Activated CD4-positive, alpha-beta memory T cell treated with anti-CD3 and anti-CD28 coated beads, Interleukin-2, amount 10 ng/mL, durations not matched to agents 7 days and 5 days (primary cell): Measurements from ENCODE around the gene CADM1. TPM values are rescaled to one million over a fixed set of nuclear protein-coding genes. Genes with fewer than 3 reads are reported as not detected.

Experiments
- CTCF ChIA-PET: fragments of 350-600 bp; sonication (Branson Sonifier 250); formaldehyde crosslinking; loops from one replicate; lab custom pipeline; 2021; ENCODE audit warnings: antibody characterized with exemption, inconsistent platforms; lab: Charles Lee
- POLR2A ChIA-PET: fragments of 350-600 bp; sonication (Branson Sonifier 250); formaldehyde crosslinking; loops from one replicate; lab custom pipeline; 2021; ENCODE audit warnings: antibody characterized with exemption; lab: Charles Lee
- DNase-seq: peaks from one replicate; pipeline ENCODE4 v3.0.0-alpha.2; 2020
- H3K27ac Mint-ChIP-seq: one replicate; pipeline ENCODE4 v1.8.0; 2021; ENCODE audit warnings: mild to moderate bottlenecking, mixed read lengths
- H3K27me3 Mint-ChIP-seq: one replicate; pipeline ENCODE4 v1.8.0; 2021; ENCODE audit warnings: mixed read lengths
- H3K36me3 Mint-ChIP-seq: one replicate; pipeline ENCODE4 v1.8.0; 2021; ENCODE audit warnings: low read depth, mixed read lengths
- H3K4me1 Mint-ChIP-seq: one replicate; pipeline ENCODE4 v1.8.0; 2021; ENCODE audit warnings: mixed read lengths
- H3K4me3 Mint-ChIP-seq: one replicate; pipeline ENCODE4 v1.8.0; 2021; ENCODE audit warnings: mild to moderate bottlenecking, mixed read lengths
- H3K9me3 Mint-ChIP-seq: one replicate; pipeline ENCODE4 v1.8.0; 2021; ENCODE audit warnings: mixed read lengths
- total RNA-seq, 2 experiments: library from RNA; stranded (reverse); gene quantifications; one replicate each; pipeline ENCODE4 v1.2.3, GENCODE V29; 2021

The CADM1 gene
- total RNA-seq, 2 experiments from 2014 or later, result 1.7 to 2.5 TPM

DNA sequence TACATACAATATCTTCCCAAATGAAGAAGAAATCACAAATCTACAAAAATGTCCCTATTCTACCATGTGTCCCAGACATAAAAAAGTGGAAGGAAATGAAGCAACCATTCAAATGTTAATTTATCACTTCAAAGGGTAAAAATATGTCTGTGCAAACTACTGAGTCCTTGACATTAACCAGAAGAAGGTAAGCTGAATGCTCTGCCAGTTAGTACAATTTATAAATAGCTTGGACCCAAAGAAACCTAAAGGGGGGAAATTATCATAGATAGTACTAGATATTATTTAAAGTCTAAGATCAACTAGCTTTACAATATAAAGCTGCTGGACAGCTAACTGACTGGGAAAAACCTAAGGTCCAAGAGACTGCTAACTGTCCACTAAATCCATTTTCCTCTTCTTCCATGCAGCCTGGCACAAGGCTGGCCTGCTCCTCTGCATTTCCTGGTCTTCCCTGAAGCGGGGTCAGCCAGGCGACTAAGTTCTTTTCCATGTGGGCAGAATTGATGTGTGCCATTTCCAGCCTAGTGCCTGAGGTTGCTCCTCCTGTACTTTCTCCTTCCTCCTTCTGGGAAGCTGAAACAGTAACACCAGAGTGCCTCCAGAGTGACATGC lies 190.9 kb downstream of the CADM1 start:
- Mint-ChIP-seq H3K27ac (no peak overlapping the region), H3K36me3 (no peaks in the 10 kb centered on the region), H3K4me1 (no peaks in the 10 kb centered on the region), H3K27me3 (no peaks in the 10 kb centered on the region), H3K9me3 (no peaks in the 10 kb centered on the region), H3K4me3 (no peak overlapping the region)
- ChIA-PET POLR2A (no interaction called here), CTCF (no interaction called here)
- DNase-seq, result no peak

DNA sequence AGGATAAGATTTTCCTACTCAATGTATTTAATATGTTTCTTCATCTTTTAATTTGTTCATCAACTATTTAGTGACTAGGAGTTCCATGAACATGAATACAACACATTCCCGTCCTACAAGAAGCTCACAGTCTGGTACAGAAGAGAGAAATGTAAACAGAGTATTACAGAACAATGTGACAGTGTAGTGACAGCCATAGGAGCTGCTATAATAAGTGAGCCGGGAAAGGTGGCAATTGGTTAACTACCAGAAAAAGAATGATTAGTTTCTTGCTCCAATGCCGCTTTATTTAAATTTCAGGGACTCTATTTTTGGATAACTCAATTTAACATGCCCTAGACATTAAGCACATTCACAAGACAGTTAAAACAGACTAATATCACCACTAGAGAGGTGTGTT lies 192.3 kb downstream of the CADM1 start:
- ChIA-PET POLR2A (no interaction called here), CTCF (no interaction called here)

DNA sequence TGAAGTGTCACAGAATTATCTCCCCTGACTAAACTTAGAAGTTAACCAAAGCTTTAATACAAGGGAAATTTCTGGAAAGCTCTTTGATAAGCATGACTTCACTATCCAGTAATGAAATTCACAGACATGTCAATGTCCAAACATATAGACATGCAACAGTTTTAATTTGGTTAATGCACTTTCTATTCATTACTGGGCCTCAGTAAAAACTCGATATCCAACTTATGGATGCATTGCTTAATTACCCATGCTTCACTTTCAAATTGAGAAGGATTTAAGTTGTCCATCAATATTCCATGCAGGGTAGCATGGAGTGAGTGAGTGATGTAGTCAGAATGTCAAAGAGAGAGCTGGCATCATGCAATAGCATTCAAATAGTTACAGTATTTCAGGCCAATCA lies 197.5 kb downstream of the CADM1 start:
- no peak for DNase-seq
- Mint-ChIP-seq H3K4me1 (no peaks in the 10 kb centered on the region), H3K27ac (no peak overlapping the region), H3K9me3 (no peaks in the 10 kb centered on the region), H3K36me3 (no peaks in the 10 kb centered on the region), H3K4me3 (no peak overlapping the region), H3K27me3 (peaks cover 3% of the 10 kb centered on the region)
- POLR2A ChIA-PET, result no interaction called here
- CTCF ChIA-PET, result no interaction called here

More for the DNA sequence above, 192.3 kb downstream of the CADM1 start:
- Mint-ChIP-seq H3K36me3 (no peaks in the 10 kb centered on the region), H3K27ac (no peak overlapping the region), H3K27me3 (no peaks in the 10 kb centered on the region), H3K4me3 (no peak overlapping the region), H3K9me3 (no peaks in the 10 kb centered on the region), H3K4me1 (no peaks in the 10 kb centered on the region)
- no peak for DNase-seq

DNA sequence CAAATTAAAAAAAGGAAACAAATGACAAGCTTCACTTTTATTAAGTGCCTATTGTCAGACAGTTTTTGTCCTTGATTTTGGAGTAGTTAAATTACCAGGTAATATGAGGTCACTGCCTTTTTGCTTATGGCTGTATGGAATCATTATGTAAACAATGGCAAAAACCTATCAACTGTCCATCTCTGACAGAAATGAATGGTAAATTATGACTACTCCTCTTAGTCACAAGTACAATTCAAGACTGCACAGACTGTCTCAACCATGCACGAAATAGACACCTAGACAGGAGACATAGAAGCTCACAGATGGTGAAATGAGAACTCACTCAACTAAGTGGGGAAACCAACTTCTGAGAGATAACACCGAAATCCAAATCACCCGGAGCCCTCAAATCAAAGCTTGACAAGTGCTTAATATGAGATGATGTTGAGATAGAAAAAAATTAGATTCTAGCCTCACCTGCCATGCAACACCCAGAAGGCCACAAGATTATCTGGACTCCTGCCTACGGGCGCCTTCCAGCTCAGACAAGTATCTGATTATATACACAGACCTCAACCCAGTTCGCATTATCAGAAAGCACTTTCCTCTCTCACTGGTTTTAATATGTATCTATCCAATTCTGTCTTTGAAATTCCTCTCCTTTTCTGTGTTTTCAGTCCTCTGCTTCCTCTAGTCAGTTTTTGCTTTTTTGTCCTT lies 199.3 kb downstream of the CADM1 start:
- no peak overlapping the region for H3K27ac Mint-ChIP-seq
- no peak overlapping the region for H3K4me3 Mint-ChIP-seq
- H3K4me1 Mint-ChIP-seq, result no peaks in the 10 kb centered on the region
- peaks cover 3% of the 10 kb centered on the region for H3K27me3 Mint-ChIP-seq
- H3K36me3 Mint-ChIP-seq, result no peaks in the 10 kb centered on the region
- ChIA-PET POLR2A (no interaction called here), CTCF (interaction anchor here (0.7 kb wide), 1 partner anchor 13 kb away, joined by 3 read pairs; no protein-coding TSS in a partner anchor)
- DNase-seq, result no peak
- H3K9me3 Mint-ChIP-seq, result no peaks in the 10 kb centered on the region

DNA sequence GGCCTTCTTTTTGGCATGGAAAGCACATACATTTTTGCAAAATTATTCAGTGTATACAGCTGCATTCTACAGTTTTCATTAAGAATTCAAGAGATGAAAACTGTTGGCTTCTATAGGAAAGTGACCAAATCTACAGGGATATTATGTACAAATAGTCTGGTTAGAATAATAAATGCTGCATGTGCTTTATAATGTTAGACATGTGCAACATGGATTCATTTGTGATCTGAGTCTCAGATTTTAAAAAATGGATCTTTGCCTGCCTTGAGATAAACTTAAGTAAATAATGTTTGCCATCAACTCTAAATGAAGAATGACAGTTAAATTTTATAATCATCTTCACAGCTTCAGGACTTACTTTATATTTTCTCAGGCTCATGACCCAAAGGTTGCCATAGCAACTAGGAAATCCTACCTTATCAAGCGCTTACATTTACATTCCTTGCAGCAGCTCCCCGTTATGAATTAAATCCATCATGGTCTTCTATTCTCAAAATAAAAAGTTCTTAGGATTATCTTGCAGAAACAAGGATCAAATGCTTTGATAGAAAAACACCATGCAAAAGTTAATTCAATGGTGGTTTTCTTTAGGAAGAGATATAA lies 200.2 kb downstream of the CADM1 start:
- ChIA-PET POLR2A (no interaction called here), CTCF (no interaction called here)
- peaks cover 3% of the 10 kb centered on the region for H3K27me3 Mint-ChIP-seq
- H3K36me3 Mint-ChIP-seq, result no peaks in the 10 kb centered on the region
- H3K27ac Mint-ChIP-seq, result no peak overlapping the region
- H3K4me1 Mint-ChIP-seq, result no peaks in the 10 kb centered on the region
- no peaks in the 10 kb centered on the region for H3K9me3 Mint-ChIP-seq
- no peak overlapping the region for H3K4me3 Mint-ChIP-seq
- no peak for DNase-seq

DNA sequence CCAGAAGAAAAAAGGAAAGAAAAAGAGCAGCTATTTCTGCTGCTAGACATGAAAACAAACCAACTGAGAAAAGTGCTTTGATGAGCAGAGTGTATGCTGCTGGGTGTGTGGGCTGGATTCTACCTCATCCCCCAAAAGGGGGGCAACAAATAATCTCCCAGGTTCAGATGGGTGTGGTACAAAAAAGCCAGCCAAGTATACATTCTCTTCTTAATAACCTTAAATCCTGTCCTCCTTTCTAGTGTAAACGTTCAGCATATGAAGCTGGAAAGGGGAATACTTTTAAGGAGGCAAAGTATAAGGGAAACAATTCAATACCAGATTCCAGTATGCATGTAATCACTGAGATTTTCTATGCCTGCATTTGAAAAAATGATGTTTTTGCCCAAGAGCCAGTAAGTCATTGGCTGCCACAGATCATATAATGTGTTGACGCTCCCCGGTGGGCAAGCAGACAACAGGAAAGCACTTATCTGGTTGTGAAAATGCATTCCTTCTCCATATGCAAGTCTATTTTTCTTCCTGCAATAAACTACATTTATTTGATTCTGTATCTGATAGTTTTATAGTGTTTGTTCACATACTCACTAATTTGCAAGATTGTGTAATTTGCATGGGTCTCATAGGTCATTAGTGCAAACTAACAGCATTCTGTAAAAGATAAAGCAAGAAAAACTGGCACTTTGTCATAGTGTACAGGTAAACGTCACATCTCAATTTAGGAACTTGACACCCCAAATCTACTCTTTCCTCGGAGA lies 201.1 kb downstream of the CADM1 start:
- H3K27me3 Mint-ChIP-seq, result peaks cover 8% of the 10 kb centered on the region

DNA sequence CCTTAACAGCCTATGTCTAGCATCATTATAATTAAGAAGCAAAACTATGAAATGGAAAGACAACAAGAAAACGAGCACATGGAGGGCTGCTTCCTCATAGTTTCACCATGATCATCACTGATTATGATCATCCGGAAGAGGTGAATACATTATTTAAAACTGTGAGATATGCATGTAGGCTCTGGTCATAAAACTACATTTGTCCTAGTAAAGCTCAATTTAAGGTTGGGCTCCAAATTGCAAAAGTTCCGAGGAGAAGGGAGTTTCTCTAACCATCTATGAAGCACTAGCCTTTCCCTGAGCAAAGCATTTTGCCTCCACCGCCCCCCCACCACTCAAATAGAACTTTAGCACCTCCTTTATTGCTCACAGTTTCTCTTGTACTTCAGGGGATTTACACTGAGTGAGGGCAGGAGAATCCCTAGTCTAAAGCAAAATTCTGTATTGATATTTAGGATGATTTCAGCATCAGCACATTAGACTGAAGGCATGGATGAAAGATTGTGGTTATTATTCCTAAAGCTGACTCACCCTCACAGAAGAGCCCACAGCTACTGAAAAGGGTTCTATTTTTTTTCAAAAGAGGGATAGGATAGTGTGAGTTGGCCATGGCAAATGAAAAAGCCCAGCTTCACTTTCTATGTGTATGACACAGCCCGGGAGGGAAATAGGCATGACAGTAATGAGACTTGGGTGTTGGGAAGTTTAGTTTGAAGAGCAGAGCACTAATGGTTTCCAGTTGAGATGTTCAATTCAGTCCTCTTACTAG lies 203.4 kb downstream of the CADM1 start:
- no peaks in the 10 kb centered on the region for H3K4me1 Mint-ChIP-seq
- no peak overlapping the region for H3K27ac Mint-ChIP-seq
- H3K4me3 Mint-ChIP-seq, result no peak overlapping the region
- no peaks in the 10 kb centered on the region for H3K9me3 Mint-ChIP-seq
- peaks cover 9% of the 10 kb centered on the region for H3K27me3 Mint-ChIP-seq
- CTCF ChIA-PET, result interaction anchor here (1.5 kb wide), 1 partner anchor 24 kb away, joined by 4 read pairs; no protein-coding TSS in a partner anchor
- no peak for DNase-seq
- H3K36me3 Mint-ChIP-seq, result no peaks in the 10 kb centered on the region
- POLR2A ChIA-PET, result no interaction called here

More for the DNA sequence above, 201.1 kb downstream of the CADM1 start:
- Mint-ChIP-seq H3K4me3 (no peak overlapping the region), H3K27ac (no peak overlapping the region), H3K4me1 (no peaks in the 10 kb centered on the region), H3K9me3 (no peaks in the 10 kb centered on the region), H3K36me3 (no peaks in the 10 kb centered on the region)
- no peak for DNase-seq
- CTCF ChIA-PET, result no interaction called here
- POLR2A ChIA-PET, result no interaction called here

DNA sequence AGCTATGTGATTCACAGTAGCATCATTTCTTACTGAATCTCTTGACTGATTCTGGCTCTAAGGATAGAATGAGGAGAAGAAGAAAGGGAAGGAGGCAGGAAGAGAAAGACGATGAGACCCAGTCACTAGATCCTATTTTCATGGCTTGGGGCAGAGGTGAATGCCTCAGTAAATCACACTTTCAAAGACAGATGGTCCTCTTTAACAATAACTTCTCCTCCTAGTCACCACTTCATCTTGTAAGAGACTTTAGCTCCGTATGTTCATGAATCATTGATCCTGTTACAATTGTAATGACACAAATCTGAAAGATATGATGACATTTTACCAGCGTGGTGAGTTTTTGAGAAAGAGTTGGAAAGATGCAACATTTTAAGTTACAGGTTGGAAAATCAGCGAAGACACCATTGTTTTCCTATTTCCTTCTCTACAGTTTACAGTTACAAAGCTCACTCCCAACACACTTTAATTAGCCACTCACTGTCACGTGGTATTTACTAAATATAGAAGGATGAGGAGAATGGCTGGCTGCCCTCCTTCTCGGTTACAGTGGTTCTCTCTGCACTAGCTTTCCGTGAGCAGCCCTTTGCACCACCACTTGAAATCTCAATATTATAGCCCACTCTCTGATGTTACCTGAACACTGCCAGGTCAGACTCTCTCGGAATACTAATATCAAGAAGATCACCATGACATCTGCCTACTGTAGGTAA lies 205.8 kb downstream of the CADM1 start:
- Mint-ChIP-seq H3K4me3 (no peak overlapping the region), H3K27me3 (peaks cover 8% of the 10 kb centered on the region), H3K36me3 (no peaks in the 10 kb centered on the region), H3K27ac (no peak overlapping the region), H3K9me3 (no peaks in the 10 kb centered on the region), H3K4me1 (no peaks in the 10 kb centered on the region)
- DNase-seq, result no peak
- ChIA-PET CTCF (no interaction called here), POLR2A (no interaction called here)

DNA sequence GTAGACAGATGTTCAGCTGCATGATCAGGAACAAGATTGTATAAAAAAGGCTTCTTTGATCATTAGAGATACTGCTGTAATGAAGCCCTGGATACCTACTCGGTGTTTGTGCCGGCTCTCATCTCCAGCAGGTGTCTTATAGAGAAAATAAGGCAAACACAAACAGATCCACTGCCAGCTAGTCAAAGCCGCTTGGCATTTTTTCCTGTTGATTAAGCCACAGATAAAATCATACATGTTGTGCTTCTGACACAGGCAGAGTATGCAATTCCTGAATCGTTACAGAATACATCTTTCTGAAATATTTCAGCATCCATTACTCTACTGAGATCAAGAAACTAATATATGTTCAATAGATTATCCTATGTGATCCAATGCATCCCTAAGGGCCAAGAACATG lies 206.9 kb downstream of the CADM1 start:
- Mint-ChIP-seq H3K4me1 (no peaks in the 10 kb centered on the region), H3K4me3 (no peak overlapping the region), H3K36me3 (no peaks in the 10 kb centered on the region), H3K9me3 (no peaks in the 10 kb centered on the region), H3K27ac (no peak overlapping the region), H3K27me3 (peaks cover 6% of the 10 kb centered on the region)
- no peak for DNase-seq
- CTCF ChIA-PET, result no interaction called here
- POLR2A ChIA-PET, result no interaction called here

DNA sequence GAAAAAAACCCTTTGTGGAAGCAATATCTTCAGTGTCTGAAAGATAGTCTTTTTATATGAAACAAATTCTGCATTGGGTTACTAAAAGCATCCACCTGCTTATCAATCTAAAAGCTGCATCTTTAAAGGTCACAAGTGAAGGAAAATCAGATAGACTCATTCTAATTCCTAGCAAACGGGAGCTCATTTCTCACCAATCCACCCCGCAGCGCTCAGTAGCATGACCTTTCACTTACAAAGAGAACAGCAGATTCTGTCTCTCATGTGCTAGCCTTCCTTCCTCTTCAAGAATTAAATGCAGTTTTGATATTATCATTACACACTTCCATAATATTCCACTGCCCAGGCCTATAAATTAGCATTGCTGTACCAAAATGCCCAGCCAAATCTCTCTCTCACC lies 212.9 kb downstream of the CADM1 start:
- ChIA-PET POLR2A (no interaction called here), CTCF (no interaction called here)
- H3K36me3 Mint-ChIP-seq, result no peaks in the 10 kb centered on the region
- no peaks in the 10 kb centered on the region for H3K4me1 Mint-ChIP-seq
- no peak overlapping the region for H3K27ac Mint-ChIP-seq
- no peak for DNase-seq
- H3K9me3 Mint-ChIP-seq, result no peaks in the 10 kb centered on the region
- no peak overlapping the region for H3K4me3 Mint-ChIP-seq
- H3K27me3 Mint-ChIP-seq, result peaks cover 2% of the 10 kb centered on the region

DNA sequence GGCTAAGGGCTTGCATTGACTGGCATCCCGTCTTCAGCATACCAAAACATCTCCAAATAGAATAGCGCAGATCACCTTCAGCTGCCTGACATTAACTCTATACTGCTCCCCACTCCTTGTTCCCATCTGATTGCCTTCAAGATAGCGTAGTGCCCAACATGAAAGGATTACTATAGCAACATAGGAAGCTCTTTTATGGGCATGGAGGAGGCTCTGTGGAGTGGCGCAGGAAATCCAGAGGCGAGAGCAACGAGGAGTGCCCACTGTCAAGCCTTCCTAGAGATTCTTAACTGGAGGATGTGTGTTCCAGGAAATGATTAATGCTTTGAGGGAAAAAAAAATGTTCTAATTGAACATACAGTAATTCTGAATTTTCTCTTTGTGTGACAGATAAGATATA lies 213.3 kb downstream of the CADM1 start:
- Mint-ChIP-seq H3K4me1 (no peaks in the 10 kb centered on the region), H3K27ac (no peak overlapping the region), H3K27me3 (peaks cover 2% of the 10 kb centered on the region), H3K36me3 (no peaks in the 10 kb centered on the region), H3K9me3 (no peaks in the 10 kb centered on the region), H3K4me3 (no peak overlapping the region)
- POLR2A ChIA-PET, result no interaction called here
- DNase-seq, result no peak
- CTCF ChIA-PET, result no interaction called here

DNA sequence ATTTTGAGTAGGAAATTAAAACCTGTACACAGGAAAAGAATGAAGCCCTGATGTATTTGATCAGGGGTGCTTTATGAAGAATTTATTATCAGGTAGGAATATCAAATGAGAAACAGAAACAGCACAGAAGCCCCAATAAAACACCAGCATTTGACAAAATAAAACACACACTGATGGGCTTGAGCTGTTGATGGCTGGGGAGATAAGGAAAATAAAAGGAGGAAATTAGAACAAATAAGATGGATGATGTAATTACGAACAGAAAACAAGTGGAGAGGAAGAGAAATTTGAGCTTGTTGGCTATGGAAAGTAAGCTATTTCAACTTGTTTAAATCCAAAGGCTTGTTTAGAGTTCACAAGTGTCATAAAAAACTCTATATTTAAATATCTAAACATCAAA lies 213.7 kb downstream of the CADM1 start:
- Mint-ChIP-seq H3K27me3 (peaks cover 2% of the 10 kb centered on the region), H3K9me3 (no peaks in the 10 kb centered on the region), H3K4me1 (no peaks in the 10 kb centered on the region), H3K36me3 (no peaks in the 10 kb centered on the region), H3K4me3 (no peak overlapping the region), H3K27ac (no peak overlapping the region)
- ChIA-PET POLR2A (interaction anchor here (0.7 kb wide), 1 partner anchor 38 kb away, joined by 3 read pairs; no protein-coding TSS in a partner anchor), CTCF (no interaction called here)
- no peak for DNase-seq
